Left ventricle myocardium inferior (tissue), 1 donor: Measurements from ENCODE around the gene MVB12B. TPM values are rescaled to one million over a fixed set of nuclear protein-coding genes. Genes with fewer than 3 reads are reported as not detected.
A peak's percentile ranks its signal among the peaks of the same experiment; 100 is the strongest.

Experiments used
- DNase-seq: peaks from one replicate; pipeline ENCODE4 v3.0.0-alpha.2; 2020
- H3K27ac ChIP-seq: fragments of 200-600 bp; replicated peaks from 2 replicates; pipeline ENCODE4 v1.8.0; 2021
- H3K27me3 ChIP-seq: fragments of 200-600 bp; 2 replicates; pipeline ENCODE4 v1.8.0; 2021; ENCODE audit warnings: low read depth
- H3K36me3 ChIP-seq: fragments of 200-600 bp; 2 replicates; pipeline ENCODE4 v1.8.0; 2021
- H3K4me1 ChIP-seq: fragments of 200-600 bp; 2 replicates; pipeline ENCODE4 v1.8.0; 2021
- H3K4me3 ChIP-seq: fragments of 200-600 bp; 2 replicates; pipeline ENCODE4 v1.8.0; 2021; ENCODE audit warnings: mild to moderate bottlenecking, moderate library complexity
- H3K9me3 ChIP-seq: fragments of 200-600 bp; replicated peaks from 2 replicates; pipeline ENCODE4 v1.8.0; 2021
- CTCF ChIP-seq: fragments of 200-600 bp; IDR thresholded peaks from 2 replicates; pipeline ENCODE4 v1.8.0; 2021; ENCODE audit warnings: antibody characterized with exemption, mild to moderate bottlenecking, borderline replicate concordance
- intact Hi-C: fragments of 100-400 bp; cut with micrococcal nuclease; formaldehyde crosslinking; loops from one replicate; pipeline ENCODE4 v1.11.0; 2022
- total RNA-seq: library from RNA; stranded (reverse); fragmentation: NEBNext Ultra II Directional; extraction: Animal tissue kit (Norgen Biotek cat#: 25700); gene quantifications from one replicate; pipeline ENCODE4 v1.2.1, GENCODE V29; 2021
- donor health status: DM: no; HTN: yes; CAD: no; lungs with severe emphysema.

The MVB12B gene
- total RNA-seq, 1 donor from 2014 or later: 11.2 TPM

GRCh38 chr9:126546036-126546435, 219.4 kb downstream of the MVB12B start:
- TF ChIP-seq CTCF: no peak
- Histone ChIP-seq H3K36me3 (no peaks in the 10 kb centered on the region), H3K9me3 (no peaks in the 10 kb centered on the region), H3K4me3 (no peak overlapping the region), H3K27ac (no peak overlapping the region), H3K4me1 (peaks cover 6% of the 10 kb centered on the region), H3K27me3 (no peaks in the 10 kb centered on the region)
- no peak for DNase-seq
- intact Hi-C loops: no loop called here

GRCh38 chr9:126548312-126548711, 221.7 kb downstream of the MVB12B start:
- Histone ChIP-seq H3K9me3 (no peaks in the 10 kb centered on the region), H3K36me3 (no peaks in the 10 kb centered on the region)
- intact Hi-C loops: no loop called here

GRCh38 chr9:126549246-126550006, 222.8 kb downstream of the MVB12B start:
- no peak for TF ChIP-seq CTCF
- H3K9me3 ChIP-seq: no peaks in the 10 kb centered on the region
- H3K4me3 ChIP-seq: no peak overlapping the region
- H3K27me3 ChIP-seq: no peaks in the 10 kb centered on the region
- intact Hi-C loops: no loop called here
- no peaks in the 10 kb centered on the region for H3K36me3 ChIP-seq
- DNase-seq: no peak
- H3K4me1 ChIP-seq: peaks cover 10% of the 10 kb centered on the region
- H3K27ac ChIP-seq: no peak overlapping the region

More at GRCh38 chr9:126548312-126548711, 221.7 kb downstream of the MVB12B start:
- no peak for TF ChIP-seq CTCF
- no peak overlapping the region for H3K27ac ChIP-seq
- no peak overlapping the region for H3K4me3 ChIP-seq
- H3K27me3 ChIP-seq: no peaks in the 10 kb centered on the region
- peaks cover 10% of the 10 kb centered on the region for H3K4me1 ChIP-seq
- DNase-seq: no peak

GRCh38 chr9:126550891-126551351, 224.3 kb downstream of the MVB12B start:
- no peaks in the 10 kb centered on the region for H3K9me3 ChIP-seq
- no peak for TF ChIP-seq CTCF
- DNase-seq: no peak
- H3K4me3 ChIP-seq: no peak overlapping the region
- H3K27ac ChIP-seq: peak overlapping the region; percentile 25
- intact Hi-C loops: no loop called here
- H3K4me1 ChIP-seq: peaks cover 10% of the 10 kb centered on the region
- H3K27me3 ChIP-seq: no peaks in the 10 kb centered on the region
- H3K36me3 ChIP-seq: no peaks in the 10 kb centered on the region

- Histone ChIP-seq H3K27me3 (no peaks in the 10 kb centered on the region), H3K27ac (no peak overlapping the region), H3K4me1 (peaks cover 10% of the 10 kb centered on the region), H3K4me3 (no peak overlapping the region), H3K9me3 (no peaks in the 10 kb centered on the region), H3K36me3 (no peaks in the 10 kb centered on the region)
- intact Hi-C loops: no loop called here
- no peak for DNase-seq
- TF ChIP-seq CTCF: no peak
Measured at GRCh38 chr9:126551812-126552211, 225.2 kb downstream of the MVB12B start.
